IPS-18c (cell line): ENCODE measurements around the gene CFAP20DC.
"Not testable (repeated sequence)": the region's sequence is repeated elsewhere in the genome, so short reads cannot be mapped to it uniquely, and the experiment has no call there.

Source experiments
- H3K4me3 ChIP-seq: 2 replicates; pipeline ENCODE4 v1.7.0; 2013; ENCODE audit warnings: low read depth, mild to moderate bottlenecking, low read length, moderate library complexity; ENCODE audit not compliant: insufficient read depth
- H3K9me3 ChIP-seq: one replicate; pipeline ENCODE4 v1.6.1; 2013; ENCODE audit warnings: mild to moderate bottlenecking, low read length, moderate library complexity; ENCODE audit not compliant: control insufficient read depth, insufficient read depth

Gene CFAP20DC

DNA sequence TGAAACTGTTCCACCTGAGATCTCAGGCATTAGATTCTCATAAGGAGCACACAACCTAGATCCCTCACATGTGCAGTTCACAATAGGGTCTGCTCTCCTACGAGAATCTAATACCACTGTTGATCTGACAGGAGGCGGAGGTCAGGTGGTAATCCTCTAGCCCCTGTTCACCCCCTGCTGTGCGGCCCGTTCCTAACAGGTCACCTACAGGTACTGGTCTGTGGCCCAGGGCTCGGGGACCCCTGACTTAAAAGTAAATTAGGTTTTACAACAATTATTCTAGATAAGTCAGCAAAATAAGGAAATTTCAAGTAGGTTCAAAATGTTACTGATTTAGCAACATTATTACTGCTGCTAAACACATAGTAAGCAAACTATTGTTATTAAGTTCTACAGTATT is 58.2 kb downstream of the CFAP20DC start:
- Histone ChIP-seq H3K4me3 (no peak overlapping the region), H3K9me3 (no peaks in the 10 kb centered on the region)

DNA sequence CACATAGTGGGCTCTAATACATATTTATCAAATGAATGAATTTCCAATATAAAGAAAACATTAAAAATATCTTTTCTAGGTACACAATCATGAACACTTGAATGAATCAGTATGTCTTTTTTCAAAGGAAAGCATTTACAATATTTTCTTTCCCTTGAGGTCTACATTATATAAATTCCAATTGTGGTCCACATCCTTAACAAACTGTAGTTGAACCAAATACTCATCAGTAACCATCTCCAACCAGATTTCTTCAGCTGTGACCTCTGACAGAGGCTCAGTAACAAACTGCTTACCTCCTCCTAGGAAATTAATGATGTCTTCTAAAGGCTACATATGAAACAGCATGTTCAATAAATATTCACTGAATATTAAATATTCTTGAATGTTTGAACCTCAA is 58.8 kb downstream of the CFAP20DC start:
- no peaks in the 10 kb centered on the region for H3K9me3 ChIP-seq
- H3K4me3 ChIP-seq, result no peak overlapping the region

DNA sequence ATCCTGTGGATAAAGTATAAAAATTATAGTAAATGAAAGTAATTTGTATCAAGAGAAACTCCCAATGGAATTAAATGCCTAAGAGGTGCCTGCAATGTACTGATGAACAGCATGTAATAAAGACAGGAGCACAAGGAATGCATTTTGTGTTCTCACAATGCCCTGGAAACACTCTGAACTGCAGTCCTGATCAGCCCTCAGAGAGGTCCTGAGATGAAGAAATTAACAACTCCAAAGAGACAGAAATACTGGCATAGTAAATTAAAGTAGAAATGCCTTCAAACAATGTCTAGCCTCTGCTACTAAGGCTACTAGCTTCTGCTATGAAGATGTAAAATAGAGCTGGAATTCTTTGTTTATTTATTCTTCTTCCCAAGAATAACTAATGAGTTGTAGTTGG is 59.9 kb downstream of the CFAP20DC start:
- H3K4me3 ChIP-seq, result no peak overlapping the region
- H3K9me3 ChIP-seq, result no peaks in the 10 kb centered on the region

DNA sequence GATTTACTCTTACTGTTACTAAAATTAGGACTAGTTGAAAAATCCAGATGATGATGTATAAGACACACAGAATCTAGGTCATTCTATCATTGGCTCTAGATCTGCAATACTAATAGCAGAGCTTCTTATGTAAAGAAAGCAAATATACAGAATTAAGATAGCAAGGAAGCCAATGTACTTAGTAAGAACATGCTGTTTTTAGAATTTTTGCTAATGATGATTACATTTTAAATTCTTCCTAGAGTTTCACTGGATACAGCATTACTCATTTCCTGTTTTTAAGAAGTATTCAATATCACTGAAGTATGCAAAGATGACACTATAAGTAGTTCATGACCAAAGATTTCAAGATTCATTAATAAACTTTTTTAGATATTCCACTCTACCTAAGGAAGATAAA is 60.7 kb downstream of the CFAP20DC start:
- Histone ChIP-seq H3K4me3 (no peak overlapping the region), H3K9me3 (no peaks in the 10 kb centered on the region)

DNA sequence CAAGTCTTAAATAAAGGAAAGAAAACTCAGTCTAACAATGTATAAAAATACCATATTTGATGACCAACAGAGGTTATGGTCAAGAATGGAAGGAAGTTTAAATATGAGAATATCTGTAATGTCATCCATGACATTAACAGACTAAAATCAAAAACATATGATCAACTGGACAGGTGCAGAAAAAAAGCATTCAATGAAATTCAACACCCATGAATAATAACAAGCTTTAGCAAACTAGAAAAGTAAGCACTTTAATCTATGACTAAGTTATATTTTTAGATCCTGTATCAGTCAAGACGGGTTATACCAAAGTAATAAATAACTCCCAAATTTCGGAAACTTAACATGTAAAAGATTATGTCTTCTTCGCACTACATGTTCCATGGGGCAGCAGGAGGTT is 61.8 kb downstream of the CFAP20DC start:
- Histone ChIP-seq H3K4me3 (no peak overlapping the region), H3K9me3 (no peaks in the 10 kb centered on the region)

DNA sequence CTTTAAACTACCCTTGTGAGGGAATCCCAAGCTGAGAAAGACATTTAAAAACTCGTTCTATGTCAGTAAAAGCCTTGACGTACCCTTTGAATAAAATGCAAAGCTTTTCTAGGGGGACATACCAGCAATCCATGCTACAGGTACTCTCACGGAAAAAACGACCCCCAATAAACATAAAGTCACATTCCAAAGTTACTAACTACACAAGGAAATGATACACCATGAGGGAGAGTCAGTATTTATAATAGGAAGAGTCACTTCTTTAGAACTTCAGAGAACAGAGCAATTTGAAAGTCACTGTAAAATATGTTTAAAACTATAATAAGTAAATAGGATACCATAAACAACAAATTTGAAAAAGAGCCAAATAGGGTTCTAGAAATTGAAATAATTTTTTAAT is 63.2 kb downstream of the CFAP20DC start:
- Histone ChIP-seq H3K4me3 (no peak overlapping the region), H3K9me3 (no peaks in the 10 kb centered on the region)

DNA sequence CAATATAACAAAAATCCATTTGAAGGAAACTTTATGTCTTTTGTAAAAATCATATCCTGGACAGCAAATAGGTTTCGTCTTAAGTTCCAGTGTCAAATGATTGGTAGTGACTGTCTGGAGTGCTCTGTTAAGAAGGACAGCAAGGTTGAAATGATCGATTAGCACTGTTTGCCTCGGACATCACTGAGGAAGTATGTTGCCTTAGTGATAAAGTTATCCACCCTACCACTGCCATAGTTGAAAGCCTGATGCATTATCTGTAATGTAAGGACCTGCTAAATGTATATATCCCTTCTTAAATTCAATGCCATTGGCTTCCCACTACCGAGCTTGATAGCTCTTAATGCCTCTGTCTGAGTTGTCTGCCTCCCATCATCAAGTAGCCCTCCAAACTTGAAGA is 70.0 kb downstream of the CFAP20DC start:
- Histone ChIP-seq H3K4me3 (no peak overlapping the region), H3K9me3 (no peaks in the 10 kb centered on the region)

DNA sequence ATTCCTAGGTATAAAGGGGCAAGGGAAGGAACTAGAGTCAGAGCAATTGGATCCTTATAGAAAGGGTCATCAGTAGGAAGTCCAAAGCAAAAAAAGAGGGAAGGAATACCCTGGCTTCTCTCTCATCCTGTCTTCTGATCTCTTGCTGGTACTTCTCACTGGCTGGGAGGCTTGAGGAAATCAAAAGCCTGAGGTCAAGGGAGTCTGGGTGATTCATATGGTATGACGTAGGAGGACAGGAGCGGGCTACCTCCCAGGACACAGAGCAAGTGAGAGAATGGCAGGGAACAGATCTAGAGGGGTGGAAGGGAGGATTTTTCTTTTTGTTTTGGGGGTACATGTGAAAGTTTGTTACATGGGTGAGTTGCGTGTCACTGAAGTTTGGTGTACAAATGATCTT is 76.0 kb downstream of the CFAP20DC start:
- Histone ChIP-seq H3K9me3 (no peaks in the 10 kb centered on the region), H3K4me3 (no peak overlapping the region)

DNA sequence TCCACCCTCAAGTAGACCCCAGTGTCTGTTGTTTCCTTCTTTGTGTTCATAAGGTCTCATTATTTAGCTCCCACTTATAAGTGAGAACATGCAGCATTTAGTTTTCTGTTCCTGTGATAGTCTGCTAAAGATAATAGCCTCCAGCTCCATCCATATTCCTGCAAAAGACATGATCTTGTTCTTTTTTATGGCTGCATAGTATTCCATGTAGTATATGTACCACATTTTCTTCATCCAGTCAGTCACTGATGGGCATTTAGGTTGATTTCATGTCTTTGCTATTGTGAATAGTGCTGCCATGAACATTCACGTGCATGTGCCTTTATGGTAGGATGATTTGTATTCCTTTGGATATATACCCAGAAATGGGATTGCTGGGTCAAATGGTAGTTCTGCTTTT is 82.0 kb downstream of the CFAP20DC start:
- H3K9me3 ChIP-seq, H3K4me3 ChIP-seq: not testable (repeated sequence)

DNA sequence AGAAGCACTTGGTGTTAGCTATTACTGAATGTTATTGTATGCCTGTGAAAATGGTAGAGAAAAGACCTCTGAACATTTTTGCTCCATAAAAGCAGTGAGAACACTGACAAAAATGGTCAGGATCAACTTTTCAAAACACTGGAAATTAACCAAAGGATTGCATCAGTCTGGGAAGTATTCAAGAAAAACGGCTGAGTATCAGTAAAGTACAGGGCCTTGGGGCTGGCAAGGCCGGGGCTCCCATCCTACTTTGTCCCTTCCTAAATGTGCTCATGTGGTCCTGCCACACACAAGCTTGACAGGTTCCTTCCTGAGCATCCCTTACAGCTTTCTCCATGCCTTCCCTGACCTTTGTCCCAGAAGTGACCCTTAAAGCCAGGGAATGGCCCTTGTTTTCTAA is 84.0 kb downstream of the CFAP20DC start:
- no peak overlapping the region for H3K4me3 ChIP-seq
- no peaks in the 10 kb centered on the region for H3K9me3 ChIP-seq

DNA sequence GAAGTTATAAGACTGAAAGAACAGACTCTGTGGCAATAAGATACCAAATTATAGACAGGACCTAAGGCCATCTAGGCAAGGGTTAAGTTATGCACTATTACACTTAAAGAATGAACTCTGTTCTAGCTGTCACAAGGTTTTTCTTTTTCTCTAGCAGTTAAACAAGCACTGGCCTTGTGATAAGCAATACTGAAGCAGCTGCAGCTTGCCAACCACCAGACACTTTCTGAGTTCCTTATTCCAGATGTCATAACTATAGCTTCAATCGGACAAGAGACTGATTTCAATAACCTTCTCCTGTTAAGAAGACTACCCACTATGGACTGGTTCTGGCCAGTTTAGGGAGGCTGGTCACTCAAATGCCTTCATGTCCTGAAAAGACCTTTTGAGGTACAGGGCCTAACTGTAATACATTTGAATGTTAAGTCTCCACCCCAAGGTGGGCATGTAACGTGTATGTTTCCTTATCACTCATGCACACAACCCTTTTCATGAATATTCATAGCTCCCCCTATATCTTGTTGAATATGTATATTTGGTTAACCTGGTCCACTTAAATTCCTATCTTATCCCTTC is 85.8 kb downstream of the CFAP20DC start:
- Histone ChIP-seq H3K9me3 (no peaks in the 10 kb centered on the region), H3K4me3 (no peak overlapping the region)

DNA sequence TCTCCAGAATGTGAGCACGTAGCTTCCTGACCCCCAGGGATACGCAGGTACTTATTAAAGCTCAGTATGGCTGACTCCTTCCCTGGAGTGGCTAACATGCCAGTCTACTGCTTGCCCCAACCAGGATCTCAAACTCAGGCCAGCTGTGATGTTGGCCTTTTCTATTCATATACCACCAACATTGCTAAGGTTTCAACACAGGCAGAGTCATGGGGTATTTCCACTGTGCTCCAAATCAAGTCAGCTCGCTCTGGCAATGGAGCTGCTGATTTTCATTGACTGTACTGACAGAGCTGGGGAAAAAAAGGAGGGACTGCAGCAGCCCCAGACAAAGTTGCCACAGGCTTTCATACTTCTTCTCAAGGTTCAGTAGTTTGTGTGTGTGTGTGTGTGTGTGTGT is 87.0 kb downstream of the CFAP20DC start:
- H3K9me3 ChIP-seq, result no peaks in the 10 kb centered on the region
- no peak overlapping the region for H3K4me3 ChIP-seq

DNA sequence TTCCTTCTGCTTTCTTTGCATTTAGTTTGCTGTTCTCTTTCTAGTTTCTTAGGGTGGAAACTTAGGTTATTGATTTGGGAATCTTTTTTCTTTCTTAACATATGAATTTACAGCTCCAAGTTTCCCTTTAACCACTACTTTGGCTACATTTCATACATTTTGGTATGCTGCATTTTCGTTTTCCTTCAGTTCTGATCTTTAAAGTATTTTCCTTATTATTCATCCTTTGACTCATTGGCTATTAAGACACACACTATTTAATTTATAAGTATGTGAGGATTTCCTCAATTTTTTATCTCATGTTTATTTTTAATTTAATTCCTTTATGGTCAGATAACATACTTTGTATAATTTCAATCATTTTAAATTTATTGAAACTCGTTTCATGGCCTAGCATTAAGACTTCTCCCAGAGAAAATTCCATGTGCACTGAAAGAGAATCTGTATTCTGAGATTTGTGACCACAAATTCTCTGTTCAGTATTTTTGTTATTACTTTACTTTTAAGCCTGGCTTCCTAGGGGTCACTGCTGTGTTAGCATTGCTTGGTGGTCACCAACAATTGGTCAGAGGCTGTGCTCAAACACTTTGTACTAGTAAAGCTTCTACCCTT is 87.7 kb downstream of the CFAP20DC start:
- Histone ChIP-seq H3K4me3 (no peak overlapping the region), H3K9me3 (no peaks in the 10 kb centered on the region)

DNA sequence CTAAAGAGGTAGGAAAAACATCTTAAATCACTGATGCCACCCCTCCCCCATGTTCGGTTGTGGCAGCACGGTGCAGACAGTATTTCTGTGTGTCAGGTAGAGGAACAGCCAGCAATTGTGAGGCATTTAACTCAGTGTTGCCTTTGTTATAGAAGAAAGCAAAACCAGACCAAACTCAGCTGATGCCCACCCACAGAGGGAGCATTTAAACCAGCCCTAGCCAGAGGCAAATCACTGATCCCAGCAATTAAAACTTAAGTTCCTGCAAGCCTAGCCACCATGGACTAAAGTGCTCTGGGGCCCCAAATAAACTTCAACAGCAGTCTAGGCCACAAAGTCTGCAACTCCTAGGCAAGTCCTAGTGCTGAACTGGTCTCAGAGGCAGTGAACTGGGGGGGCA is 94.5 kb downstream of the CFAP20DC start:
- no peaks in the 10 kb centered on the region for H3K9me3 ChIP-seq
- no peak overlapping the region for H3K4me3 ChIP-seq

DNA sequence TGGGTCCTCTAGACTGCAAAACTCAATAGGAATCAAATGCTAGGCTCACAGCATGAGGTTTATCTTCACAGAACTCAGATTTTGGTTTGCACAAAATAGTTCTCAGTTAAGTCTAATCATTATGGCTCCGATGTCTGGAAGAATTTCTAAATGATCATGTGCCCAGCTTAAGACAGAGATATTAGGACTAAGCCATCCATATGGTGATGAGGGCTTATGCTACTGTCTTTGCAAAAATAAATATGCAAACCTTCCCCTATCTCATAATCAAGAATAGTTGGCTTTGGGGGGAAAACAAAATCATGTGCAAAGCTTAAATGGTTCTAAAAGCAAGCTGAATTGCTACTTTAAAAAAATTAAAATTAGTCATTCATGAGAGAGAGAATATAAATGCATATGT is 96.5 kb downstream of the CFAP20DC start:
- H3K9me3 ChIP-seq, result no peaks in the 10 kb centered on the region
- H3K4me3 ChIP-seq, result no peak overlapping the region

DNA sequence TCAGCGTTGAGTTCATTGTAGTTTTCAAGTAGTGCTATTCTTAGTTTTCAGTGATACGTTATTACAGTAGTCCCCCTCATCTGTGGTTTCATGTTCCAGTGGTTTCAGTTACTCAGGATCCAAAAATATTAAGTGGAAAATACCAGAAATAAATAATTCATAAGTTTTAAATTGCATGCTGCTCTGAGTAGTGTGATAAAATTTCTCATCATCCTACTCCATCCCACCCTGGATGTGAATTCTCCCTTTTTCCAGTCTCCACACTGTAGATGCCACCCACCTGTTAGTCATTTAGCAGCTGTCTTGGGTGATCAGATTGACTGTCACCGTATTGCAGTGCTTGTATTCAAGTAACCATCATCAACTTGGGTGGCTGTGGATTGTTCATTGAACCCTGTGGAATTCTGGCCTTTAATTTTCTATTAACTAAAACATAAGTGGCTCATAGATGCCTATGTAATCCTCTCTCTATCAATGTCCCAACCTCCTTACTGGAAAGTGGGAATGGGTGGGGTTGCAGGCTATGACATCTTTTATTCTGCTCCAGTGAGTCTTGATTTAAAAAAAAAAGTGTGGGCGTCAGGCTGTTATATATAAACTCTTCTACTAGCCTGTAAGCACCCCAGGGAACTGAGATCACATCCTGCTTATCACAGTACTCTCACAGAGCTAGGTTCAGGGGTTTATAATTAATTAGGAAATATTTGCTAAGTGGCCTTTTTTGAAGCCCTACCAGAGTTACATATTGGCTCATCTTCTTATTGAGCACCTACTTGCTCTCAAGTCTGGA is 97.5 kb downstream of the CFAP20DC start:
- Histone ChIP-seq H3K4me3 (no peak overlapping the region), H3K9me3 (no peaks in the 10 kb centered on the region)

DNA sequence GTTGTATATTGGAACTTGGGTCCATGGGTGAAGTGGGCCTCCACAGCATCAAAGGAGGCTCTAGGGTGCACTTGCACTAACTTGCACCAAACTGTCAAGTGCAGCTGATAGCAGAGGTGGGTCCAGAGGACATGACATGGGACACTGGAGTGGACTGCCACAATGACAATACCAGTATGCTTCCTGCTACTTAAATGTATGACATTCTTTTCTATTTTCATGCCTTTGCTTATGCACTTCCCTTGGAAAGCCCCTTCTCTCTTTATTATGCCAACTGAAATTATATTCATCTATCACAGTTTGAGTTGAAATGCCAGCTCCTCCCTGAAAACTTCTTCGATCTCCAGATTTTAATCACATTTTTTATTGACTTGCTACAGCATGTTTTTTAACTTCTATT is 101.8 kb downstream of the CFAP20DC start:
- Histone ChIP-seq H3K9me3 (no peaks in the 10 kb centered on the region), H3K4me3 (no peak overlapping the region)

DNA sequence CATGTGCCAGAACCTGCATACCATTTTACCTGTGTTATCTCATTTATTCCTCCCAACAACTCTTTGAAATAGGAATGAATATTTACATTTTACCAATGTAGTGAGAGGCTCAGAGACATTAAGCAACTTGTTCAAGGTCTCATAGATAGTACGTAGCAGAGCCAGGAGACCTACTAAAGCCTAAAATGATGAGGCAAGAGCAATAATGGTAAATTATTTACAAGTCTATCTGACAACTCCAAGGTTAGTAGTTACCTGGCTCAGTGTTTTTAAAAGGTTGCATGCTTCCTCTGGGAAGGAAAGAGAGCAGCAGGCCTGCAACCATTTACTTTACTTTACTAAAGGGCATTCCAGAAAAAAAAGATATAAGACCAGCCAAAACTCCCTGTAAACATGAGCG is 103.0 kb downstream of the CFAP20DC start:
- no peak overlapping the region for H3K4me3 ChIP-seq
- H3K9me3 ChIP-seq, result no peaks in the 10 kb centered on the region
